ENCODE results near the gene SMPD4. TPM values are rescaled to one million over a fixed set of nuclear protein-coding genes. Genes with fewer than 3 reads are reported as not detected.

SMPD4 gene
- total and polyA plus RNA-seq, 2 of the 13 experiments (the other 11 are each of a cell fraction or from before 2014, with no cell fraction given), result 63.2 to 70.5 TPM

GRCh38 chr2:130185436-130185835 is 4.0 kb upstream of the SMPD4 start (continued):
- TF ChIP-seq ZC3H4 (CRISPR knock-in tag; IDR thresholded peaks at IDR 0.05; ENCODE audit: borderline replicate concordance) (no peak), ZFP36L2 (CRISPR knock-in tag; IDR thresholded peaks at IDR 0.05) (no peak), ZFX (CRISPR knock-in tag; IDR thresholded peaks at IDR 0.05; ENCODE audit: low read depth) (no peak), ARNT (IDR thresholded peaks at IDR 0.05) (no peak)

GRCh38 chr2:130183512-130184373 is 2.3 kb upstream of the SMPD4 start:
- Histone ChIP-seq H3K27ac (ENCODE audit: extremely low read length, insufficient read depth, low read length) (peak overlapping the region; percentile 65), H3K79me2 (ENCODE audit: insufficient read depth, low read length) (peaks cover 49% of the 10 kb centered on the region), H3K4me2 (ENCODE audit: low read depth, low read length) (peak overlapping the region; percentile 86), H4K20me1 (ENCODE audit: insufficient read depth, low read length) (no peaks in the 10 kb centered on the region), H3K9ac (ENCODE audit: insufficient read depth, low read depth, low read length) (peak overlapping the region; percentile 99), H3K9me3 (ENCODE audit: low read length) (no peaks in the 10 kb centered on the region), H3K4me3 (replicated peaks in 1 of 3; ENCODE audit: insufficient read depth in 1 of 3, low read depth in 2 of 3, low read length in 3 of 3) (peak overlapping the region; percentile 61 to 99 (median 97)), H3K36me3 (replicated peaks in 1 of 2; ENCODE audit: control insufficient read depth in 1 of 2, insufficient read depth in 2 of 2, low read length in 2 of 2) (peaks cover 2 to 3% of the 10 kb centered on the region in 2 experiments; a peak in 3 of 5 replicates), H3K4me1 (ENCODE audit: insufficient read depth, low read length) (peaks cover 47% of the 10 kb centered on the region), H3K27me3 (ENCODE audit: control insufficient read depth in 1 of 2, insufficient read depth in 2 of 2, low read length in 2 of 2) (peaks cover 0 to 4% of the 10 kb centered on the region in 2 experiments; a peak in 2 of 5 replicates), H2AFZ (ENCODE audit: low read length) (no peak overlapping the region)
- in situ Hi-C loops (cut with HindIII; ENCODE audit: extremely low pct_ligation_motif_present, low pct_unique_long_range_greater_than_20kb), result loop anchor here (5.0 to 25.0 kb wide), 2 partner anchors 149 to 1304 kb away; partner anchors contain the start of genes MZT2A and TUBA3D
- TSS peak; percentile 52 for BruUV-seq (replicated peaks)
- DNase-seq (ENCODE audit: low spot score) (peak; percentile 32), FAIRE-seq (no peak), ATAC-seq (peak; percentile 2)
- ChIA-PET POLR2A (interaction anchor here (1.6 kb wide), 1 partner anchor 159 kb away, joined by 7 read pairs; the partner anchor contains the start of gene IMP4), CTCF (ENCODE audit: low intra/inter-chr PET ratio, low total read pairs) (no interaction called here)
- WGBS (ENCODE audit: low lambda C conversion rate), result 60% methylated on average over 15 of the region's 26 CpGs
- intact Hi-C loops (cut with micrococcal nuclease; ENCODE audit: unreplicated experiment), result loop anchor here (1.0 kb wide), 1 partner anchor 149 kb away; no protein-coding TSS in a partner anchor
- TF ChIP-seq MTF2 (CRISPR knock-in tag; IDR thresholded peaks at IDR 0.05; ENCODE audit: borderline replicate concordance), result no peak
- TF ChIP-seq LBX2 (CRISPR knock-in tag; IDR thresholded peaks at IDR 0.05; ENCODE audit: borderline replicate concordance), result no peak
- no peak for TF ChIP-seq ZNF282 (IDR thresholded peaks at IDR 0.05; ENCODE audit: partially characterized antibody)
- no peak for TF ChIP-seq REL (CRISPR knock-in tag; conservative IDR thresholded peaks at IDR 0.05)
- no peak for TF ChIP-seq ZNF281 (CRISPR knock-in tag; IDR thresholded peaks at IDR 0.05; ENCODE audit: borderline replicate concordance)
- no peak for TF ChIP-seq THAP9 (CRISPR knock-in tag; IDR thresholded peaks at IDR 0.05; ENCODE audit: borderline replicate concordance)
- no peak for TF ChIP-seq SNRNP70 (IDR thresholded peaks at IDR 0.05; ENCODE audit: low read depth, low read length)
- no peak for TF ChIP-seq KAT2B (IDR thresholded peaks at IDR 0.05; ENCODE audit: borderline replicate concordance, low read depth, low read length)
- no peak for TF ChIP-seq ZC3H4 (CRISPR knock-in tag; IDR thresholded peaks at IDR 0.05; ENCODE audit: borderline replicate concordance)
- no peak for TF ChIP-seq HES4 (CRISPR knock-in tag; IDR thresholded peaks at IDR 0.05; ENCODE audit: borderline replicate concordance)
- 0 out of 2 replicates have a peak, but pooled peaks have one; percentile 21 for TF ChIP-seq HOXA3 (CRISPR knock-in tag; IDR thresholded peaks at IDR 0.05)

Data from HepG2 (cell line).